Sigmoid colon (tissue), 7 donors: Measurements from ENCODE around the gene EIF1. TPM values are rescaled to one million over a fixed set of nuclear protein-coding genes. Genes with fewer than 3 reads are reported as not detected.

Experiments
- DNase-seq: peaks from one replicate; pipeline ENCODE4 v3.0.0-alpha.2; 2019
- H3K27ac ChIP-seq, 4 donors: fragments of 200-600 bp; sonication (generic); one replicate each; pipeline ENCODE4 v1.5.1; 2016 to 2019; ENCODE audit warnings: mild to moderate bottlenecking in 1 of 4
- H3K27me3 ChIP-seq, 3 donors: fragments of 200-600 bp; sonication (generic); one replicate each; pipeline ENCODE4 v1.5.1; 2019; ENCODE audit warnings: mild to moderate bottlenecking in 1 of 3
- H3K36me3 ChIP-seq, 4 donors: fragments of 200-600 bp; sonication (generic); one replicate each; pipeline ENCODE4 v1.5.1; 2016 to 2019
- H3K4me1 ChIP-seq, 4 donors: fragments of 200-600 bp; sonication (generic); one replicate each; pipeline ENCODE4 v1.5.1; 2017 to 2019
- H3K4me3 ChIP-seq, 4 donors: fragments of 200-600 bp; sonication (generic); one replicate each; pipeline ENCODE4 v1.5.1; 2017 to 2019; ENCODE audit warnings: mild to moderate bottlenecking in 2 of 4, moderate library complexity in 1 of 4
- H3K9me3 ChIP-seq, 4 donors: fragments of 200-600 bp in 3 of 4; sonication (generic) in 3 of 4; one replicate each; pipeline versions ENCODE4 v1.5.1 to v1.6.1; 2013 to 2019
- EP300 ChIP-seq, 4 donors: sonication (generic); formaldehyde crosslinking; IDR thresholded peaks; one replicate each; pipeline ENCODE4 v1.6.1; 2017; ENCODE audit warnings: antibody characterized with exemption in 4 of 4
- POLR2A ChIP-seq, 2 donors: fragments of 450-650 bp; IDR thresholded peaks; one replicate each; pipeline ENCODE4 v1.6.1; 2016; ENCODE audit warnings: antibody characterized with exemption in 2 of 2, mild to moderate bottlenecking in 2 of 2, moderate library complexity in 2 of 2
- POLR2AphosphoS5 ChIP-seq, 4 donors: sonication (generic); formaldehyde crosslinking; IDR thresholded peaks; one replicate each; pipeline ENCODE4 v1.6.1; 2017; ENCODE audit warnings: antibody characterized with exemption in 4 of 4
- WGBS, 2 donors: extraction: QIAGEN DNeasy Blood & Tissue Kit; methylation state at CpG; one replicate each; pipeline ENCODE4 v1.1.7; 2013; 5-methylcytosine and 5-hydroxymethylcytosine counted together
- intact Hi-C: fragments of 100-400 bp; cut with DNase I; formaldehyde crosslinking; loops from one replicate; pipeline ENCODE4 v1.15.1; 2023
- polyA plus RNA-seq, 3 donors: library from polyadenylated mRNA; stranded (reverse); fragments of 200-250 nt; gene quantifications; one replicate each; pipeline ENCODE4 v1.2.3, GENCODE V29; 2013
- total RNA-seq, 4 donors: library from RNA; depleted of rRNA; stranded (reverse); fragments of >200 nt; gene quantifications; one replicate each; pipeline ENCODE4 v1.1.0, GENCODE V29; 2016
- TF ChIP-seq, protein P1 (sequence below), 4 experiments: fragments of 450-650 bp in 3 of 4; fragments of 200-600 bp in 1 of 4; IDR thresholded peaks; one replicate each; pipeline ENCODE4 v1.5.1; 2016 to 2019; ENCODE audit warnings: antibody characterized with exemption in 4 of 4, mild to moderate bottlenecking in 3 of 4, moderate library complexity in 2 of 4
- donor health status: healthy with polysubstance abuse.
- donor health status: Bipolar disorder and iron deficiency.
- donor health status: healthy.

EIF1 gene
- total and polyA plus RNA-seq, 7 donors, result 246 to 572 (median 481) TPM

DNA sequence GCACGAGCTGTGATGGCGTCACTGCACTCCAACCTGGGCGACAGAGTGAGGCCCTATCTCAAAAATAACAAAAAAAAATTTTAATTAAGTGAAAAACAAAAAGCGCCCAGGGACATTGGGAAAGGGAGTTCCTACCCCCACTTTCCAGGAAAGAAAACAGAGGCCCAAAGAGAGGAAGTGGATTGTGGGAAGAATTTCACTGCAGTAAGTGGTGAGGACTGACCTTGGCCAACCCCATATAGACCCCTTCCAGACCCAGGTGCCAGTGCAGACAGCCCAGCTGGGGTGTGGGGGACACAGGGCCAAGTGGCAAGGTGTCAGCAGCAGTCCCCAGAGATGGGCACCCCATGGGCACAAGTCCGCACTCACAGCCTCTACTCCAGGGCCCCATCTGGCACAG is 35.3 kb upstream of the EIF1 start:
- Histone ChIP-seq H3K27ac (no peak overlapping the region), H3K4me1 (peaks cover 0 to 13% (median 4%) of the 10 kb centered on the region in 4 donors), H3K4me3 (no peak overlapping the region), H3K27me3 (no peaks in the 10 kb centered on the region), H3K9me3 (no peaks in the 10 kb centered on the region), H3K36me3 (no peaks in the 10 kb centered on the region)
- WGBS, 2 donors, result 91 to 92% methylated on average over 5 of the region's 5 CpGs
- TF ChIP-seq POLR2A (IDR thresholded peaks at IDR 0.05), result no peak
- TF ChIP-seq, protein P1, sequence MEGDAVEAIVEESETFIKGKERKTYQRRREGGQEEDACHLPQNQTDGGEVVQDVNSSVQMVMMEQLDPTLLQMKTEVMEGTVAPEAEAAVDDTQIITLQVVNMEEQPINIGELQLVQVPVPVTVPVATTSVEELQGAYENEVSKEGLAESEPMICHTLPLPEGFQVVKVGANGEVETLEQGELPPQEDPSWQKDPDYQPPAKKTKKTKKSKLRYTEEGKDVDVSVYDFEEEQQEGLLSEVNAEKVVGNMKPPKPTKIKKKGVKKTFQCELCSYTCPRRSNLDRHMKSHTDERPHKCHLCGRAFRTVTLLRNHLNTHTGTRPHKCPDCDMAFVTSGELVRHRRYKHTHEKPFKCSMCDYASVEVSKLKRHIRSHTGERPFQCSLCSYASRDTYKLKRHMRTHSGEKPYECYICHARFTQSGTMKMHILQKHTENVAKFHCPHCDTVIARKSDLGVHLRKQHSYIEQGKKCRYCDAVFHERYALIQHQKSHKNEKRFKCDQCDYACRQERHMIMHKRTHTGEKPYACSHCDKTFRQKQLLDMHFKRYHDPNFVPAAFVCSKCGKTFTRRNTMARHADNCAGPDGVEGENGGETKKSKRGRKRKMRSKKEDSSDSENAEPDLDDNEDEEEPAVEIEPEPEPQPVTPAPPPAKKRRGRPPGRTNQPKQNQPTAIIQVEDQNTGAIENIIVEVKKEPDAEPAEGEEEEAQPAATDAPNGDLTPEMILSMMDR (IDR thresholded peaks at IDR 0.05), result no peak
- no peak for TF ChIP-seq POLR2AphosphoS5 (IDR thresholded peaks at IDR 0.05)
- TF ChIP-seq EP300 (IDR thresholded peaks at IDR 0.05), result no peak
- intact Hi-C loops, result no loop called here
- DNase-seq, result no peak

- peak overlapping the region in 2 of 4 donors; percentile 47 to 69 for H3K27ac ChIP-seq
- intact Hi-C loops, result no loop called here
- 13 to 66% methylated on average over 14 of the region's 14 CpGs for WGBS, 2 donors
- no peak overlapping the region for H3K4me3 ChIP-seq
- H3K4me1 ChIP-seq, result peaks cover 0 to 9% (median 2%) of the 10 kb centered on the region in 4 donors
- TF ChIP-seq POLR2AphosphoS5 (IDR thresholded peaks at IDR 0.05), result no peak
- TF ChIP-seq POLR2A (IDR thresholded peaks at IDR 0.05), result peak in 1 of 2 donors; percentile 29
- H3K9me3 ChIP-seq, result no peaks in the 10 kb centered on the region
- DNase-seq, result no peak
- no peaks in the 10 kb centered on the region for H3K36me3 ChIP-seq
- H3K27me3 ChIP-seq, result no peaks in the 10 kb centered on the region
Observed at GRCh38 chr17:41653892-41654677, 34.6 kb upstream of the EIF1 start.

GRCh38 chr17:41654678-41655607 is 33.7 kb upstream of the EIF1 start:
- no peak overlapping the region for H3K4me3 ChIP-seq
- 37 to 74% methylated on average over 24 of the region's 24 CpGs for WGBS, 2 donors
- DNase-seq, result no peak
- peaks cover 0 to 9% (median 2%) of the 10 kb centered on the region in 4 donors for H3K4me1 ChIP-seq
- no peaks in the 10 kb centered on the region for H3K27me3 ChIP-seq
- no peaks in the 10 kb centered on the region for H3K9me3 ChIP-seq
- peak overlapping the region in 2 of 4 donors; percentile 47 to 69 for H3K27ac ChIP-seq
- TF ChIP-seq POLR2AphosphoS5 (IDR thresholded peaks at IDR 0.05) (no peak), POLR2A (IDR thresholded peaks at IDR 0.05) (no peak), EP300 (IDR thresholded peaks at IDR 0.05) (no peak)
- TF ChIP-seq, protein P1 (IDR thresholded peaks at IDR 0.05), result no peak
- intact Hi-C loops, result no loop called here
- H3K36me3 ChIP-seq, result no peaks in the 10 kb centered on the region

GRCh38 chr17:41655611-41656111 is 33.0 kb upstream of the EIF1 start:
- no peak overlapping the region for H3K4me3 ChIP-seq
- H3K4me1 ChIP-seq, result peaks cover 0 to 9% (median 2%) of the 10 kb centered on the region in 4 donors
- no peak for DNase-seq
- no peak for TF ChIP-seq POLR2A (IDR thresholded peaks at IDR 0.05)
- no peak for TF ChIP-seq POLR2AphosphoS5 (IDR thresholded peaks at IDR 0.05)
- TF ChIP-seq, protein P1 (IDR thresholded peaks at IDR 0.05), result no peak
- no peak for TF ChIP-seq EP300 (IDR thresholded peaks at IDR 0.05)
- no peaks in the 10 kb centered on the region for H3K27me3 ChIP-seq
- 14 to 66% methylated on average over 18 of the region's 18 CpGs for WGBS, 2 donors
- H3K9me3 ChIP-seq, result no peaks in the 10 kb centered on the region
- H3K36me3 ChIP-seq, result no peaks in the 10 kb centered on the region
- H3K27ac ChIP-seq, result peak overlapping the region in 2 of 4 donors; percentile 47 to 69
- intact Hi-C loops, result no loop called here
